Left renal cortex interstitium (tissue), 4 donors: ENCODE results near the gene TFDP3. TPM values are rescaled to one million over a fixed set of nuclear protein-coding genes. Genes with fewer than 3 reads are reported as not detected.

Source experiments
- DNase-seq, 4 donors: peaks; one replicate each; pipeline ENCODE4 v3.0.0-alpha.2; 2013; ENCODE audit warnings: low read depth in 4 of 4, low spot score in 2 of 4, missing footprints in 1 of 4
- polyA plus RNA-seq, 4 donors: library from polyadenylated mRNA; unstranded; fragments of 120-200 nt; gene quantifications; one replicate each; pipeline ENCODE4 v1.2.1, GENCODE V29; 2013; ENCODE audit not compliant: insufficient read length in 4 of 4

TFDP3 gene
- polyA plus RNA-seq, 4 donors: not detected

- DNase-seq: no peak
Measured at GRCh38 chrX:133189195-133189594, 29.0 kb downstream of the TFDP3 start.

GRCh38 chrX:133188631-133189030, 29.5 kb downstream of the TFDP3 start:
- no peak for DNase-seq

- no peak for DNase-seq
Measured at GRCh38 chrX:133185938-133186337, 32.2 kb downstream of the TFDP3 start.

GRCh38 chrX:133185119-133185518, 33.0 kb downstream of the TFDP3 start:
- DNase-seq: no peak

GRCh38 chrX:133183806-133184205, 34.3 kb downstream of the TFDP3 start:
- DNase-seq: no peak

GRCh38 chrX:133179500-133179899, 38.7 kb downstream of the TFDP3 start:
- no peak for DNase-seq

- no peak for DNase-seq
Measured at GRCh38 chrX:133177202-133177601, 41.0 kb downstream of the TFDP3 start.

- no peak for DNase-seq
Measured at GRCh38 chrX:133175605-133176004, 42.5 kb downstream of the TFDP3 start.

GRCh38 chrX:133175162-133175561, 43.0 kb downstream of the TFDP3 start:
- no peak for DNase-seq

GRCh38 chrX:133171962-133172708, 46.0 kb downstream of the TFDP3 start:
- DNase-seq: no peak

Other genes starting within 250 kb of the TFDP3 start
- gene USP26, start 121.2 kb downstream of the TFDP3 start, polyA plus RNA-seq: not detected
- gene GPC4, start 197.1 kb upstream of the TFDP3 start, polyA plus RNA-seq: 10 to 100 TPM; 18.9 to 23.5 (median 20.3) TPM